ENCODE measurements around the gene FTSJ3. TPM values are rescaled to one million over a fixed set of nuclear protein-coding genes. Genes with fewer than 3 reads are reported as not detected.

FTSJ3 gene
- total and polyA plus RNA-seq, 10 of the 15 experiments (the other 5 are each of a cell fraction or from before 2014, with no cell fraction given), result 17.2 to 79.2 (median 50.4) TPM

DNA sequence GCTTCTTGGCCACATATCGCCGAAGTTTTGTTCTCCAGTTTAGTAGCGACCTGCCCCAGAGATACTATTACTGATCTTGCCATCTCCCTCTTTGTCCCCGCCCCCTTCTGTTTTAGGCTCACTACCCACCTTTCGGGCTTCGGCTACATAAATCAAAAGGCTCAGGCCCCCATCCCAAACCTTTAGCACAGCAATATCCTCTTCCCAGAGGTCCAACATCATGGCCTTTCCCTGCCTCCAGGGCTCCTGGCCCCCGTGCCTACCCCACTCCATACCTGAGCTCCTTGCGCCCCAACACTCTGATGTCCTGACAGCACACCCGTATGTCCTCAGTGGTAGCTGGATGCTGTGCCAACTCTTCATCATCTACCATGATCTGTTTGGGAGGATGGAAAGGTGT, 3.1 kb downstream of the FTSJ3 start:
- POLR2A ChIA-PET, result interaction anchor here (0.8 to 1.5 kb wide), 2 partner anchors 15 kb away, joined by 3 to 7 read pairs; no protein-coding TSS in a partner anchor
- in situ Hi-C loops (cut with MboI), result no loop called here
- intact Hi-C loops (cut with micrococcal nuclease; ENCODE audit: unreplicated experiment), result no loop called here
- Histone ChIP-seq H3K4me3 (no peak overlapping the region), H3K9ac (ENCODE audit: control insufficient read depth, insufficient read depth, low read length) (no peak overlapping the region), H4K20me1 (ENCODE audit: control insufficient read depth, insufficient read depth) (no peaks in the 10 kb centered on the region; the same call in 1 of the 2 replicates), H3K9me3 (replicated peaks; ENCODE audit: control insufficient read depth, insufficient read depth, low read length) (no peaks in the 10 kb centered on the region), H2AFZ (ENCODE audit: control insufficient read depth, low read depth, low read length) (no peak overlapping the region), H3K36me3 (ENCODE audit: control insufficient read depth in 2 of 2, insufficient read depth in 2 of 2, low read length in 1 of 2) (peaks cover 16 to 31% of the 10 kb centered on the region in 2 experiments), H3K27me3 (replicated peaks in 1 of 2; ENCODE audit: control insufficient read depth in 2 of 2, insufficient read depth in 2 of 2, low read length in 1 of 2) (no peaks in the 10 kb centered on the region), H3K27ac (ENCODE audit: control insufficient read depth, insufficient read depth) (no peak overlapping the region), H3K4me2 (ENCODE audit: control insufficient read depth, insufficient read depth) (peak overlapping the region; percentile 13; the same call in 1 of the 2 replicates), H3K79me2 (ENCODE audit: control insufficient read depth, insufficient read depth, low read length) (peaks cover 40% of the 10 kb centered on the region), H3K4me1 (ENCODE audit: control insufficient read depth, insufficient read depth, low read length) (peaks cover 12% of the 10 kb centered on the region)
- CTCF ChIA-PET, result interaction anchor here (1.6 kb wide), 1 partner anchor 11 kb away, joined by 8 read pairs; no protein-coding TSS in a partner anchor
- DNase-seq (ENCODE audit: low read depth, low spot score) (no peak), FAIRE-seq (no peak), ATAC-seq (no peak)
- SMC1A ChIA-PET (ENCODE audit: uncharacterized antibody, unreplicated experiment), result interaction anchor here (1.0 kb wide), 1 partner anchor 14 kb away, joined by 3 read pairs; no protein-coding TSS in a partner anchor
- 95% methylated on average over 9 of the region's 9 CpGs for WGBS (ENCODE audit: insufficient coverage, insufficient replicate concordance, low lambda C conversion rate, missing lambda C conversion rate)
- RAD21 ChIA-PET (ENCODE audit: unreplicated experiment), result no interaction called here
- BruUV-seq (replicated peaks), result no TSS peak
- TF ChIP-seq, protein P1, sequence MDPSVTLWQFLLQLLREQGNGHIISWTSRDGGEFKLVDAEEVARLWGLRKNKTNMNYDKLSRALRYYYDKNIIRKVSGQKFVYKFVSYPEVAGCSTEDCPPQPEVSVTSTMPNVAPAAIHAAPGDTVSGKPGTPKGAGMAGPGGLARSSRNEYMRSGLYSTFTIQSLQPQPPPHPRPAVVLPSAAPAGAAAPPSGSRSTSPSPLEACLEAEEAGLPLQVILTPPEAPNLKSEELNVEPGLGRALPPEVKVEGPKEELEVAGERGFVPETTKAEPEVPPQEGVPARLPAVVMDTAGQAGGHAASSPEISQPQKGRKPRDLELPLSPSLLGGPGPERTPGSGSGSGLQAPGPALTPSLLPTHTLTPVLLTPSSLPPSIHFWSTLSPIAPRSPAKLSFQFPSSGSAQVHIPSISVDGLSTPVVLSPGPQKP (IDR thresholded peaks at IDR 0.05; ENCODE audit: low read depth, low read length), result no peak
- peak; percentile 39; the same call in 1 of the 2 replicates for TF ChIP-seq POLR2A (IDR thresholded peaks at IDR 0.05; ENCODE audit: low read depth, low read length)

DNA sequence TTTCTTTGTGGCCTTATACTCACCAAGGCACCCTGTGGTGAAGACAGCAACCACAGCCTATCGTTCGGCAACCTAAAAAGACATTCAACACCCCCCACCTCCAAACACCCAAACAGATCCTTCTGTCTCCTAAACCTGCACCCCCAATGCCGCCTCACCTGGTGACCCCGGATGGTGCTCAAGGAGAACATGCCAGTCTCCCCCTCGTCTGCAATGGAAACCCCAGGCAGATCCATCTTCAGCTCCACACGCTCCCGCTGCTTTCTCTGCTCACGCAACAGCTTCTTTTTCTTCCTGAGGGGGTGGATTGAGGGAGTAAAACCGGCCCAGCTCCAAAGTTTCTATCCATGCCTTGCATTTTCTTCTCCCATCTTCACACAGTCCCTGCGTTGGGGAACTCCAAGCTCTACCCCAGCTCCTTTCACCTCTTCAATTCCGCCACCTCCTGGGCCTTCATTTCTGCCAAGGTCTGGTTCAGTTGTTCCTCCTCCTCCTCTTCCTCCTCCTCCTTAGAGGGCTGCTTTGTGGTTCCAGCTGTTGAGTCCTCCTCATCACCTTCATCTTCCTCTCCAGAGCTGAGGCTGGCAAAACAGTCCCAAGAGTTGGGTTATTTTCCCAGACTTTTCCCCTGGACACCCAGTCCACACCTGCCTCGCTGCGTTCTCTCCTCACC, 3.7 kb downstream of the FTSJ3 start:
- Histone ChIP-seq H3K36me3 (ENCODE audit: control insufficient read depth in 2 of 2, insufficient read depth in 2 of 2, low read length in 1 of 2) (peaks cover 15 to 32% of the 10 kb centered on the region in 2 experiments), H3K4me3 (no peak overlapping the region), H3K27ac (ENCODE audit: control insufficient read depth, insufficient read depth) (no peak overlapping the region), H3K9me3 (replicated peaks; ENCODE audit: control insufficient read depth, insufficient read depth, low read length) (no peaks in the 10 kb centered on the region), H4K20me1 (ENCODE audit: control insufficient read depth, insufficient read depth) (no peaks in the 10 kb centered on the region; the same call in 1 of the 2 replicates), H2AFZ (ENCODE audit: control insufficient read depth, low read depth, low read length) (no peak overlapping the region), H3K9ac (ENCODE audit: control insufficient read depth, insufficient read depth, low read length) (no peak overlapping the region), H3K27me3 (replicated peaks in 1 of 2; ENCODE audit: control insufficient read depth in 2 of 2, insufficient read depth in 2 of 2, low read length in 1 of 2) (no peaks in the 10 kb centered on the region), H3K4me2 (ENCODE audit: control insufficient read depth, insufficient read depth) (no peak overlapping the region), H3K4me1 (ENCODE audit: control insufficient read depth, insufficient read depth, low read length) (peaks cover 11% of the 10 kb centered on the region), H3K79me2 (ENCODE audit: control insufficient read depth, insufficient read depth, low read length) (peaks cover 34% of the 10 kb centered on the region)
- 93% methylated on average over 13 of the region's 13 CpGs for WGBS (ENCODE audit: insufficient coverage, insufficient replicate concordance, low lambda C conversion rate, missing lambda C conversion rate)
- POLR2A ChIA-PET, result interaction anchor here (0.8 to 1.5 kb wide), 2 partner anchors 14 to 15 kb away, joined by 3 to 7 read pairs; no protein-coding TSS in a partner anchor
- no peak for FAIRE-seq
- no TSS peak for BruUV-seq (replicated peaks)
- DNase-seq (ENCODE audit: low read depth, low spot score), result no peak
- SMC1A ChIA-PET (ENCODE audit: uncharacterized antibody, unreplicated experiment), result interaction anchor here (1.0 kb wide), 1 partner anchor 14 kb away, joined by 3 read pairs; no protein-coding TSS in a partner anchor
- in situ Hi-C loops (cut with MboI), result no loop called here
- RAD21 ChIA-PET (ENCODE audit: unreplicated experiment), result interaction anchor here (0.7 kb wide), 1 partner anchor 49 kb away, joined by 3 read pairs; no protein-coding TSS in a partner anchor
- ATAC-seq, result no peak
- intact Hi-C loops (cut with micrococcal nuclease; ENCODE audit: unreplicated experiment), result no loop called here
- CTCF ChIA-PET, result interaction anchor here (1.6 kb wide), 1 partner anchor 11 kb away, joined by 8 read pairs; no protein-coding TSS in a partner anchor
- TF ChIP-seq SUZ12 (IDR thresholded peaks at IDR 0.05; ENCODE audit: unreplicated experiment) (no peak), YY1 (IDR thresholded peaks at IDR 0.05; ENCODE audit: low read depth, low read length) (no peak), EED (IDR thresholded peaks at IDR 0.05; ENCODE audit: low read depth) (no peak), CHD1 (IDR thresholded peaks at IDR 0.05; ENCODE audit: low read depth, low read length) (no peak), IKZF1 (conservative IDR thresholded peaks at IDR 0.05) (no peak), MXI1 (IDR thresholded peaks at IDR 0.05; ENCODE audit: low read depth, low read length) (no peak), ZNF24 (IDR thresholded peaks at IDR 0.05) (no peak), KAT2A (conservative IDR thresholded peaks at IDR 0.05; ENCODE audit: control insufficient read depth, low read depth, low read length) (no peak), PAX5 (IDR thresholded peaks at IDR 0.05; ENCODE audit: borderline replicate concordance, low read depth, low read length) (no peak), ZBED1 (IDR thresholded peaks at IDR 0.05; ENCODE audit: borderline replicate concordance) (no peak), NR2C1 (IDR thresholded peaks at IDR 0.05) (no peak)
